HEK293T (cell line): Measurements from ENCODE around the gene LAGE3.

ENCODE experiments used
- CTCF ChIA-PET: fragments of 350-600 bp; formaldehyde crosslinking; extraction: SDS; loops from one replicate; lab custom pipeline; 2021; ENCODE audit warnings: antibody characterized with exemption, inconsistent platforms; lab: Yijun Ruan, JAX
- POLR2A ChIA-PET: fragments of 350-600 bp; formaldehyde crosslinking; extraction: SDS; loops from one replicate; lab custom pipeline; 2020; ENCODE audit warnings: antibody characterized with exemption, inconsistent platforms; lab: Yijun Ruan, JAX
- DNase-seq: peaks from one replicate; pipeline ENCODE4 v3.0.0; 2012; ENCODE audit warnings: mixed read lengths; ENCODE audit errors: extremely low spot score
- ARNT ChIP-seq: fragments of 450-650 bp; IDR thresholded peaks from 2 replicates; pipeline ENCODE4 v1.6.1; 2017; ENCODE audit warnings: mild to moderate bottlenecking
- BHLHE40 ChIP-seq: fragments of 450-650 bp; IDR thresholded peaks from 2 replicates; pipeline ENCODE4 v1.6.1; 2016; ENCODE audit warnings: mild to moderate bottlenecking, moderate library complexity, borderline replicate concordance
- CTBP1 ChIP-seq: fragments of 450-650 bp; IDR thresholded peaks from 2 replicates; pipeline ENCODE4 v1.6.1; 2016; ENCODE audit warnings: borderline replicate concordance
- ELF4 ChIP-seq: fragments of 450-650 bp; IDR thresholded peaks from 2 replicates; pipeline ENCODE4 v1.6.1; 2017; ENCODE audit warnings: antibody characterized with exemption
- FOXA1 ChIP-seq: fragments of 450-650 bp; IDR thresholded peaks from 2 replicates; pipeline ENCODE4 v1.6.1; 2016; ENCODE audit warnings: mild to moderate bottlenecking
- FOXK2 ChIP-seq: fragments of 450-650 bp; IDR thresholded peaks from 2 replicates; pipeline ENCODE4 v1.6.1; 2016; ENCODE audit warnings: mild to moderate bottlenecking
- FOXM1 ChIP-seq: fragments of 450-650 bp; IDR thresholded peaks from 2 replicates; pipeline ENCODE4 v1.6.1; 2017; ENCODE audit warnings: mild to moderate bottlenecking, borderline replicate concordance
- HDGF ChIP-seq: fragments of 450-650 bp; IDR thresholded peaks from 2 replicates; pipeline ENCODE4 v1.6.1; 2017; ENCODE audit warnings: antibody characterized with exemption, borderline replicate concordance
- L3MBTL2 ChIP-seq: fragments of 450-650 bp; conservative IDR thresholded peaks from 2 replicates; pipeline ENCODE4 v1.6.1; 2016; ENCODE audit warnings: mild to moderate bottlenecking
- LEF1 ChIP-seq: fragments of 450-650 bp; IDR thresholded peaks from 2 replicates; pipeline ENCODE4 v1.6.1; 2017; ENCODE audit warnings: mild to moderate bottlenecking, borderline replicate concordance
- NFRKB ChIP-seq: fragments of 450-650 bp; IDR thresholded peaks from 2 replicates; pipeline ENCODE4 v1.6.1; 2016; ENCODE audit warnings: mild to moderate bottlenecking, moderate library complexity
- PKNOX1 ChIP-seq: fragments of 450-650 bp; IDR thresholded peaks from 2 replicates; pipeline ENCODE4 v1.6.1; 2016
- SP1 ChIP-seq: fragments of 450-650 bp; IDR thresholded peaks from 2 replicates; pipeline ENCODE4 v1.6.1; 2017
- SUZ12 ChIP-seq: fragments of 450-650 bp; IDR thresholded peaks from 2 replicates; pipeline ENCODE4 v1.6.1; 2016; ENCODE audit warnings: mild to moderate bottlenecking
- TARDBP ChIP-seq: fragments of 450-650 bp; IDR thresholded peaks from 2 replicates; pipeline ENCODE4 v1.6.1; 2016
- ZNF384 ChIP-seq: fragments of 450-650 bp; IDR thresholded peaks from 2 replicates; pipeline ENCODE4 v1.6.1; 2016

Gene LAGE3

DNA sequence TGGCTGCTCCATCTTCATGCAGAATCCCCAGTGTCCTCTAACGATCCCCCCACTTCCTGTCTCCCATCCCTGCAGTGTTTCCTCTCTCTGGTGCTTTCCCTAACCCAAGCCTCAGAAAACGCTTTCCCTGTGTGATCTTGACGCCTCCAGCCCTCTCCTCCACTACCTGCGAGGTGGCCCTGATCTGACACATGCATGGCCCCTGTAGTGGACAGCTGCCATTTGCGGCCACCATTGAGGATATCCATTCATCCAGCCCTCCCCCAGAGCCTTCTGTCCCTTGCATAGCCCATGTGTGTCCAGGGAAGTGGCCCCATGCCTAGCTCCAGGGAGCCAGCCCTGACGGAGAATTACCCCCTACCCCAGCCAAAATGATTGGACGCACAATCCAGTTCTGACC lies 4.2 kb upstream of the LAGE3 start:
- no peak for TF ChIP-seq ZNF384
- no peak for TF ChIP-seq L3MBTL2
- TF ChIP-seq SUZ12, result no peak
- no peak for TF ChIP-seq FOXK2
- TF ChIP-seq FOXA1, result no peak
- no peak for TF ChIP-seq LEF1
- no peak for TF ChIP-seq FOXM1
- TF ChIP-seq ARNT, result no peak
- no peak for DNase-seq
- ChIA-PET CTCF (interaction anchor here (0.6 kb wide), 1 partner anchor 77 kb away, joined by 3 read pairs; no protein-coding TSS in a partner anchor), POLR2A (interaction anchor here (0.6 to 1.4 kb wide), 4 partner anchors 38 to 105 kb away, joined by 3 to 4 read pairs (median 3); partner anchors contain the start of gene RPL10)

- POLR2A ChIA-PET, result interaction anchor here (1.4 kb wide), 1 partner anchor 85 kb away, joined by 3 read pairs; no protein-coding TSS in a partner anchor
- TF ChIP-seq NFRKB, result no peak
- no peak for TF ChIP-seq LEF1
- no peak for TF ChIP-seq FOXK2
- TF ChIP-seq BHLHE40, result no peak
- no peak for TF ChIP-seq SUZ12
- no peak for TF ChIP-seq FOXA1
- TF ChIP-seq ELF4, result no peak
- no peak for TF ChIP-seq L3MBTL2
- TF ChIP-seq ZNF384, result no peak
- TF ChIP-seq FOXM1, result no peak
- no peak for TF ChIP-seq PKNOX1
- no peak for TF ChIP-seq CTBP1
- TF ChIP-seq HDGF, result no peak
- no peak for DNase-seq
- CTCF ChIA-PET, result interaction anchor here (0.6 kb wide), 1 partner anchor 76 kb away, joined by 3 read pairs; no protein-coding TSS in a partner anchor
Observed at GRCh38 chrX:154482786-154483185, 3.7 kb upstream of the LAGE3 start.

GRCh38 chrX:154481911-154482601 lies 3.0 kb upstream of the LAGE3 start:
- DNase-seq, result no peak
- CTCF ChIA-PET, result interaction anchor here (0.6 kb wide), 1 partner anchor 50 kb away, joined by 3 read pairs; no protein-coding TSS in a partner anchor
- TF ChIP-seq SP1 (no peak), NFRKB (no peak), BHLHE40 (no peak)
- POLR2A ChIA-PET, result interaction anchor here (0.7 to 1.4 kb wide), 2 partner anchors 8 to 85 kb away, joined by 3 read pairs; partner anchors contain the start of gene SLC10A3

DNA sequence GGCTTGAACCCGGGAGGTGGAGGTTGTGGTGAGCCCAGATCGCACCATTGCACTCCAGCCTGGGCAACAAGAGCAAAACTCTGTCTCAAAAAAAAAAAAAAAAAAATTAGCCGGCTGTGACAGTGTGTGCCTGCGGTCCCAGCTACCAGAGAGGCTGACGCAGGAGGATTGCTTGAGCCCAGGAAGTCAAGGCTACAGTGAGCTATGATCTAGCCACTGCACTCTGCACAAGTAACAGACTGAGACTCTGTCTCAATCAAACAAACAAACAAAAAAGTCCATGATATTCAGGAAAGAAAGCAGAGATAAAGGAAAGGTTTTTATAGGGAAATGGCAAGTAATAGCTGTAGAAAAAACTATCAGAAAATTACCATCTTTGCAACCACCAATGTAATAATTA lies 2.1 kb upstream of the LAGE3 start:
- CTCF ChIA-PET, result no interaction called here
- TF ChIP-seq ZNF384 (no peak), TARDBP (no peak), HDGF (no peak), SP1 (no peak), PKNOX1 (no peak), L3MBTL2 (no peak), SUZ12 (no peak), CTBP1 (no peak), FOXM1 (no peak), ARNT (no peak), ELF4 (no peak), FOXA1 (no peak), FOXK2 (no peak), LEF1 (no peak), NFRKB (no peak), BHLHE40 (no peak)
- DNase-seq, result no peak
- POLR2A ChIA-PET, result interaction anchor here (2.4 kb wide), 1 partner anchor 8 kb away, joined by 15 read pairs; the partner anchor contains the start of gene SLC10A3

GRCh38 chrX:154477891-154478477 lies 1.1 kb downstream of the LAGE3 start:
- no peak for DNase-seq
- TF ChIP-seq SP1 (no peak), SUZ12 (no peak), CTBP1 (no peak)
- ChIA-PET POLR2A (interaction anchor here (1.2 to 2.5 kb wide), 8 partner anchors 10 to 80 kb away, joined by 3 to 12 read pairs (median 4); partner anchors contain the start of genes FAM3A, RPL10, SLC10A3 and UBL4A), CTCF (interaction anchor here (1.6 kb wide), 1 partner anchor 49 kb away, joined by 9 read pairs; no protein-coding TSS in a partner anchor)

DNA sequence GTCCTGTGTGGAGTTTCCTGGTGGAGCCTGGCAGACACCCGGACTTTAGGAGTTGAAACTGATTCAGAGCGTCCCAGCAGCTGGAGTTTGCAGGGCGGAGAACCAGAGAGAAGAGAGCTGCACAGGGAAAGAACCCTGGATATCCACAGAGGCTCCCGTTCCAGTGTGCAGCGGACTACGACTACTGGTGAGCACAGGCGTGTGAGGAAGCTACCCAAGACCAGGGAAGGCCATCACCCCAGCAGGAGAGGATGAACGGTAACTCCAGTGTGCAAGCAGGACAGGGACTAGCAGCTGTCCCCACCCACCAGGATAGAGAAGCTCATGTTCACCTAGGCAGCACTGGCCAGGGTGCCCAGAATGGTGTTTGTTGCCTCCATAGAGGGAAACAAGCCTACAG lies 2.3 kb downstream of the LAGE3 start:
- TF ChIP-seq FOXA1 (no peak), LEF1 (no peak), NFRKB (no peak), ARNT (no peak), HDGF (no peak), CTBP1 (no peak), SUZ12 (no peak), TARDBP (no peak), PKNOX1 (no peak), L3MBTL2 (no peak), ELF4 (no peak), FOXM1 (no peak), FOXK2 (no peak), ZNF384 (no peak), SP1 (no peak), BHLHE40 (no peak)
- POLR2A ChIA-PET, result interaction anchor here (1.1 to 2.5 kb wide), 7 partner anchors 9 to 77 kb away, joined by 3 to 12 read pairs (median 5); partner anchors contain the start of genes FAM50A, SLC10A3 and UBL4A
- DNase-seq, result no peak
- CTCF ChIA-PET, result interaction anchor here (1.6 kb wide), 1 partner anchor 50 kb away, joined by 9 read pairs; no protein-coding TSS in a partner anchor
